Neural progenitor cell (in vitro differentiated cells): ENCODE measurements around the gene C7orf25.

ENCODE experiments used
- EZH2 ChIP-seq: fragments of 200-600 bp; sonication (generic); IDR thresholded peaks from 2 replicates; pipeline ENCODE4 v1.6.1; 2017; ENCODE audit warnings: antibody characterized with exemption, mild to moderate bottlenecking, moderate library complexity
- TF ChIP-seq, protein P1 (sequence below): fragments of 200-600 bp; sonication (generic); IDR thresholded peaks from 2 replicates; pipeline ENCODE4 v1.5.1; 2017; ENCODE audit warnings: antibody characterized with exemption, mild to moderate bottlenecking

GRCh38 chr7:42930889-42931288, 19.0 kb upstream of the C7orf25 start:
- TF ChIP-seq, protein P1, sequence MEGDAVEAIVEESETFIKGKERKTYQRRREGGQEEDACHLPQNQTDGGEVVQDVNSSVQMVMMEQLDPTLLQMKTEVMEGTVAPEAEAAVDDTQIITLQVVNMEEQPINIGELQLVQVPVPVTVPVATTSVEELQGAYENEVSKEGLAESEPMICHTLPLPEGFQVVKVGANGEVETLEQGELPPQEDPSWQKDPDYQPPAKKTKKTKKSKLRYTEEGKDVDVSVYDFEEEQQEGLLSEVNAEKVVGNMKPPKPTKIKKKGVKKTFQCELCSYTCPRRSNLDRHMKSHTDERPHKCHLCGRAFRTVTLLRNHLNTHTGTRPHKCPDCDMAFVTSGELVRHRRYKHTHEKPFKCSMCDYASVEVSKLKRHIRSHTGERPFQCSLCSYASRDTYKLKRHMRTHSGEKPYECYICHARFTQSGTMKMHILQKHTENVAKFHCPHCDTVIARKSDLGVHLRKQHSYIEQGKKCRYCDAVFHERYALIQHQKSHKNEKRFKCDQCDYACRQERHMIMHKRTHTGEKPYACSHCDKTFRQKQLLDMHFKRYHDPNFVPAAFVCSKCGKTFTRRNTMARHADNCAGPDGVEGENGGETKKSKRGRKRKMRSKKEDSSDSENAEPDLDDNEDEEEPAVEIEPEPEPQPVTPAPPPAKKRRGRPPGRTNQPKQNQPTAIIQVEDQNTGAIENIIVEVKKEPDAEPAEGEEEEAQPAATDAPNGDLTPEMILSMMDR = no peak
- TF ChIP-seq EZH2 = no peak
